Loucy (cell line): ENCODE measurements around the gene PCDH17.

ENCODE experiments used
- H2AFZ ChIP-seq: fragments of 200-600 bp; sonication (generic); 2 replicates; pipeline ENCODE4 v1.6.0; 2016; ENCODE audit warnings: antibody characterized with exemption, mild to moderate bottlenecking, low read length, moderate library complexity
- H3F3A ChIP-seq: fragments of 200-600 bp; 2 replicates; pipeline ENCODE4 v1.6.0; 2016; ENCODE audit warnings: antibody characterized with exemption, low read depth, mild to moderate bottlenecking
- H3K27me3 ChIP-seq: fragments of 200-600 bp; sonication (generic); 2 replicates; pipeline ENCODE4 v1.6.1; 2014; ENCODE audit warnings: low read length, mild to moderate bottlenecking; ENCODE audit not compliant: insufficient read depth, poor library complexity, severe bottlenecking
- H3K36me3 ChIP-seq: fragments of 200-600 bp; sonication (generic); 2 replicates; pipeline ENCODE4 v1.6.1; 2016; ENCODE audit warnings: low read length; ENCODE audit not compliant: insufficient read depth
- H3K4me1 ChIP-seq: fragments of 200-600 bp; sonication (generic); 2 replicates; pipeline ENCODE4 v1.5.1; 2014; ENCODE audit warnings: low read length, mild to moderate bottlenecking; ENCODE audit not compliant: insufficient read depth, poor library complexity, severe bottlenecking
- H3K4me2 ChIP-seq: fragments of 200-600 bp; sonication (generic); 2 replicates; pipeline ENCODE4 v1.6.0; 2014; ENCODE audit warnings: antibody characterized with exemption, low read length, low read depth, mild to moderate bottlenecking; ENCODE audit not compliant: poor library complexity, severe bottlenecking
- H3K4me3 ChIP-seq: fragments of 200-600 bp; sonication (generic); 2 replicates; pipeline ENCODE4 v1.5.1; 2014; ENCODE audit warnings: low read length, mild to moderate bottlenecking, mixed read lengths; ENCODE audit not compliant: poor library complexity, severe bottlenecking
- H3K79me2 ChIP-seq: fragments of 200-600 bp; sonication (generic); 2 replicates; pipeline ENCODE4 v1.6.1; 2014; ENCODE audit warnings: low read length; ENCODE audit not compliant: insufficient read depth
- H3K9ac ChIP-seq: fragments of 200-600 bp; sonication (generic); 2 replicates; pipeline ENCODE4 v1.6.0; 2014; ENCODE audit warnings: mild to moderate bottlenecking, low read depth, low read length, moderate library complexity; ENCODE audit not compliant: poor library complexity, severe bottlenecking
- H3K9me2 ChIP-seq: fragments of 200-600 bp; sonication (generic); replicated peaks from 2 replicates; pipeline ENCODE4 v1.6.1; 2016; ENCODE audit warnings: low read depth, low read length, mixed read lengths
- H3K9me3 ChIP-seq: fragments of 200-600 bp; sonication (generic); 2 replicates; pipeline ENCODE4 v1.6.1; 2014; ENCODE audit warnings: mild to moderate bottlenecking, antibody characterized with exemption, low read length, low read depth; ENCODE audit not compliant: insufficient read depth
- H4K20me1 ChIP-seq: fragments of 200-600 bp; sonication (generic); 2 replicates; pipeline ENCODE4 v1.6.0; 2014; ENCODE audit warnings: antibody characterized with exemption, low read length, mild to moderate bottlenecking; ENCODE audit not compliant: insufficient read depth, poor library complexity, severe bottlenecking
- EZH2phosphoT487 ChIP-seq: fragments of 200-600 bp; IDR thresholded peaks from 2 replicates; pipeline ENCODE4 v1.6.1; 2018; ENCODE audit warnings: antibody characterized with exemption, mild to moderate bottlenecking, moderate library complexity, borderline replicate concordance
- TF ChIP-seq, protein P1 (sequence below): fragments of 200-600 bp; sonication (generic); conservative IDR thresholded peaks from 2 replicates; pipeline ENCODE4 v1.5.1; 2014; ENCODE audit warnings: mild to moderate bottlenecking, antibody characterized with exemption, low read length

PCDH17 gene

DNA sequence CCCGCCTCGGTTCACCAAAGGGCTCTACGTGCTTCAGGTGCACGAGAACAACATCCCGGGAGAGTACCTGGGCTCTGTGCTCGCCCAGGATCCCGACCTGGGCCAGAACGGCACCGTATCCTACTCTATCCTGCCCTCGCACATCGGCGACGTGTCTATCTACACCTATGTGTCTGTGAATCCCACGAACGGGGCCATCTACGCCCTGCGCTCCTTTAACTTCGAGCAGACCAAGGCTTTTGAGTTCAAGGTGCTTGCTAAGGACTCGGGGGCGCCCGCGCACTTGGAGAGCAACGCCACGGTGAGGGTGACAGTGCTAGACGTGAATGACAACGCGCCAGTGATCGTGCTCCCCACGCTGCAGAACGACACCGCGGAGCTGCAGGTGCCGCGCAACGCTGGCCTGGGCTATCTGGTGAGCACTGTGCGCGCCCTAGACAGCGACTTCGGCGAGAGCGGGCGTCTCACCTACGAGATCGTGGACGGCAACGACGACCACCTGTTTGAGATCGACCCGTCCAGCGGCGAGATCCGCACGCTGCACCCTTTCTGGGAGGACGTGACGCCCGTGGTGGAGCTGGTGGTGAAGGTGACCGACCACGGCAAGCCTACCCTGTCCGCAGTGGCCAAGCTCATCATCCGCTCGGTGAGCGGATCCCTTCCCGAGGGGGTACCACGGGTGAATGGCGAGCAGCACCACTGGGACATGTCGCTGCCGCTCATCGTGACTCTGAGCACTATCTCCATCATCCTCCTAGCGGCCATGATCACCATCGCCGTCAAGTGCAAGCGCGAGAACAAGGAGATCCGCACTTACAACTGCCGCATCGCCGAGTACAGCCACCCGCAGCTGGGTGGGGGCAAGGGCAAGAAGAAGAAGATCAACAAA is 2.6 kb downstream of the PCDH17 start:
- Histone ChIP-seq H3K4me1 (no peaks in the 10 kb centered on the region), H3K27me3 (no peaks in the 10 kb centered on the region), H3K9me3 (no peaks in the 10 kb centered on the region), H3K4me2 (no peak overlapping the region), H3K4me3 (no peak overlapping the region), H2AFZ (no peak overlapping the region), H3K9me2 (no peaks in the 10 kb centered on the region), H3F3A (no peaks in the 10 kb centered on the region), H4K20me1 (no peaks in the 10 kb centered on the region), H3K79me2 (no peaks in the 10 kb centered on the region), H3K36me3 (no peaks in the 10 kb centered on the region), H3K9ac (no peak overlapping the region)
- no peak for TF ChIP-seq EZH2phosphoT487
- TF ChIP-seq, protein P1, sequence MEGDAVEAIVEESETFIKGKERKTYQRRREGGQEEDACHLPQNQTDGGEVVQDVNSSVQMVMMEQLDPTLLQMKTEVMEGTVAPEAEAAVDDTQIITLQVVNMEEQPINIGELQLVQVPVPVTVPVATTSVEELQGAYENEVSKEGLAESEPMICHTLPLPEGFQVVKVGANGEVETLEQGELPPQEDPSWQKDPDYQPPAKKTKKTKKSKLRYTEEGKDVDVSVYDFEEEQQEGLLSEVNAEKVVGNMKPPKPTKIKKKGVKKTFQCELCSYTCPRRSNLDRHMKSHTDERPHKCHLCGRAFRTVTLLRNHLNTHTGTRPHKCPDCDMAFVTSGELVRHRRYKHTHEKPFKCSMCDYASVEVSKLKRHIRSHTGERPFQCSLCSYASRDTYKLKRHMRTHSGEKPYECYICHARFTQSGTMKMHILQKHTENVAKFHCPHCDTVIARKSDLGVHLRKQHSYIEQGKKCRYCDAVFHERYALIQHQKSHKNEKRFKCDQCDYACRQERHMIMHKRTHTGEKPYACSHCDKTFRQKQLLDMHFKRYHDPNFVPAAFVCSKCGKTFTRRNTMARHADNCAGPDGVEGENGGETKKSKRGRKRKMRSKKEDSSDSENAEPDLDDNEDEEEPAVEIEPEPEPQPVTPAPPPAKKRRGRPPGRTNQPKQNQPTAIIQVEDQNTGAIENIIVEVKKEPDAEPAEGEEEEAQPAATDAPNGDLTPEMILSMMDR = no peak

DNA sequence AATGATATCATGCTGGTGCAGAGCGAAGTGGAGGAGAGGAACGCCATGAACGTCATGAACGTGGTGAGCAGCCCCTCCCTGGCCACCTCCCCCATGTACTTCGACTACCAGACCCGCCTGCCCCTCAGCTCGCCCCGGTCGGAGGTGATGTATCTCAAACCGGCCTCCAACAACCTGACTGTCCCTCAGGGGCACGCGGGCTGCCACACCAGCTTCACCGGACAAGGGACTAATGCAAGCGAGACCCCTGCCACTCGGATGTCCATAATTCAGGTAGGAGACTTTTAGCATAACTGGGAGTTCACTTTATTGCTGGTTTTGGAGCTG is 3.3 kb downstream of the PCDH17 start:
- Histone ChIP-seq H3K36me3 (no peaks in the 10 kb centered on the region), H3K9me2 (no peaks in the 10 kb centered on the region), H3K4me1 (no peaks in the 10 kb centered on the region), H3F3A (no peaks in the 10 kb centered on the region), H3K27me3 (no peaks in the 10 kb centered on the region), H3K4me3 (no peak overlapping the region), H2AFZ (no peak overlapping the region), H3K9me3 (no peaks in the 10 kb centered on the region), H3K4me2 (no peak overlapping the region), H4K20me1 (no peaks in the 10 kb centered on the region), H3K9ac (no peak overlapping the region), H3K79me2 (no peaks in the 10 kb centered on the region)
- TF ChIP-seq, protein P1 = no peak
- TF ChIP-seq EZH2phosphoT487 = no peak

DNA sequence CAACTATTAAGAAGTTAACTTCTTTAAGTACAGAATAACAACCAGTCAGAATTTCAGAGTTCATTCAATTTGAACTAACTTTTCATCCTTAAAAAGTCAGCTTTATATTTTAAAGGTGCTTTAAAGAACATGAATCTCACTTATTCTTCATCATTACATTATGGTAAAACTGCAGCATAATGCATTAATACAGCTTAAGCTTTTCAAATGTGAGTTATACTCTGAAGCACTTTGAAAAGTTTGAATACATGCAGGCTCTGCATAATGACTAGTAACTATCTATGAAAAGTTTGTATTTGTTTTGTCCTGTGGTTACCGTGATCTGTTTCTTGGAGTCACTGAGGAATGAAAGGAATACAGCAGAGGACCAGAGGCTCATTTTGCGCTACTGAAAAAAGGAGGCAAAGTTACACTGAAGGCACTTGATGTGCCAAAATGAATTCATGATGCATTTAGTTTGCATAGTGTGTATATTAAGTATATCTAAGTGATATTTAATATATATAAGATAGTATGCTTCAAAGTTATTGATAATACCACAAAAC is 4.1 kb downstream of the PCDH17 start:
- no peak for TF ChIP-seq EZH2phosphoT487
- TF ChIP-seq, protein P1 = no peak
- no peaks in the 10 kb centered on the region for H3K27me3 ChIP-seq
- H3K9ac ChIP-seq = no peak overlapping the region
- H3K4me1 ChIP-seq = no peaks in the 10 kb centered on the region
- no peak overlapping the region for H3K4me2 ChIP-seq
- H3K4me3 ChIP-seq = no peak overlapping the region
- H2AFZ ChIP-seq = no peak overlapping the region
- H3K36me3 ChIP-seq = no peaks in the 10 kb centered on the region
- no peaks in the 10 kb centered on the region for H4K20me1 ChIP-seq
- no peaks in the 10 kb centered on the region for H3K9me3 ChIP-seq
- no peaks in the 10 kb centered on the region for H3K79me2 ChIP-seq
- no peaks in the 10 kb centered on the region for H3F3A ChIP-seq
- no peaks in the 10 kb centered on the region for H3K9me2 ChIP-seq
